GM23338 (cell line): ENCODE results near the gene VARS2. TPM values are rescaled to one million over a fixed set of nuclear protein-coding genes. Genes with fewer than 3 reads are reported as not detected.

Source experiments
- ATAC-seq: fragments of 200-7000 bp; cut with Tn5 transposase; 3 replicates; pipeline ENCODE4 v1.9.1; 2020
- DNase-seq: peaks from one replicate; pipeline ENCODE4 v3.0.0-alpha.2; 2015; ENCODE audit warnings: low spot score
- H2AFZ ChIP-seq: fragments of 200-600 bp; sonication (generic); 2 replicates; pipeline ENCODE4 v1.8.0; 2016; ENCODE audit warnings: antibody characterized with exemption, mild to moderate bottlenecking, moderate library complexity
- H3F3A ChIP-seq: fragments of 200-600 bp; sonication (generic); replicated peaks from 2 replicates; pipeline ENCODE4 v1.8.0; 2017; ENCODE audit warnings: antibody characterized with exemption, mixed run types, low read depth
- H3K27ac ChIP-seq: fragments of 200-600 bp; sonication (generic); 2 replicates; pipeline ENCODE4 v1.6.1; 2016; ENCODE audit warnings: low read depth
- H3K27me3 ChIP-seq: fragments of 200-600 bp; sonication (generic); 2 replicates; pipeline ENCODE4 v1.8.0; 2016; ENCODE audit warnings: mild to moderate bottlenecking, mixed run types, moderate library complexity; ENCODE audit not compliant: insufficient read depth
- H3K36me3 ChIP-seq: fragments of 200-600 bp; sonication (generic); 2 replicates; pipeline ENCODE4 v1.8.0; 2016; ENCODE audit warnings: mild to moderate bottlenecking; ENCODE audit not compliant: insufficient read depth
- H3K4me1 ChIP-seq: fragments of 200-600 bp; sonication (generic); 2 replicates; pipeline ENCODE4 v1.8.0; 2016; ENCODE audit warnings: mild to moderate bottlenecking, moderate library complexity; ENCODE audit not compliant: insufficient read depth
- H3K4me2 ChIP-seq: fragments of 200-600 bp; sonication (generic); 2 replicates; pipeline ENCODE4 v1.7.1; 2017; ENCODE audit warnings: mixed run types
- H3K4me3 ChIP-seq: fragments of 200-600 bp; sonication (generic); 2 replicates; pipeline ENCODE4 v1.6.1; 2016; ENCODE audit warnings: mixed run types
- H3K79me2 ChIP-seq: fragments of 200-600 bp; sonication (generic); replicated peaks from 2 replicates; pipeline ENCODE4 v1.8.0; 2017; ENCODE audit warnings: mild to moderate bottlenecking; ENCODE audit not compliant: insufficient read depth
- H3K9me2 ChIP-seq: fragments of 200-600 bp; sonication (generic); 2 replicates; pipeline ENCODE4 v1.8.0; 2017; ENCODE audit not compliant: insufficient read depth
- H4K20me1 ChIP-seq: fragments of 200-600 bp; sonication (generic); replicated peaks from 2 replicates; pipeline ENCODE4 v1.8.0; 2017; ENCODE audit warnings: mild to moderate bottlenecking; ENCODE audit not compliant: insufficient read depth
- H3K27ac Mint-ChIP-seq: 2 replicates; pipeline ENCODE4 v1.8.0; 2020; ENCODE audit warnings: inconsistent platforms, mild to moderate bottlenecking, moderate library complexity, mixed read lengths
- H3K27me3 Mint-ChIP-seq: 3 replicates; pipeline ENCODE4 v1.8.0; 2022; ENCODE audit warnings: low read depth, mild to moderate bottlenecking, moderate library complexity, mixed read lengths, inconsistent platforms; ENCODE audit not compliant: insufficient read depth, poor library complexity
- H3K36me3 Mint-ChIP-seq: 3 replicates; pipeline ENCODE4 v1.8.0; 2021; ENCODE audit warnings: low read depth, mild to moderate bottlenecking, inconsistent platforms, moderate library complexity, mixed read lengths
- H3K4me1 Mint-ChIP-seq: 3 replicates; pipeline ENCODE4 v1.8.0; 2020; ENCODE audit warnings: mild to moderate bottlenecking, inconsistent platforms, mixed read lengths
- H3K4me3 Mint-ChIP-seq: 3 replicates; pipeline ENCODE4 v1.8.0; 2021; ENCODE audit warnings: moderate library complexity, mild to moderate bottlenecking, inconsistent platforms, mixed read lengths
- H3K9me3 Mint-ChIP-seq: 3 replicates; pipeline ENCODE4 v1.8.0; 2020; ENCODE audit warnings: moderate library complexity, mild to moderate bottlenecking, inconsistent platforms, mixed read lengths
- CREB1 ChIP-seq: fragments of 250-450 bp; sonication (Bioruptor Pico); IDR thresholded peaks from 2 replicates; pipeline ENCODE4 v1.5.0; 2020; ENCODE audit warnings: low read depth, mild to moderate bottlenecking, moderate library complexity
- CTCF ChIP-seq, 2 experiments: fragments of 200-600 bp in 1 of 2; sonication (generic) in 1 of 2; conservative IDR thresholded peaks; 2 replicates each; pipeline versions ENCODE4 v1.5.1 to v1.6.1; 2016 to 2017; ENCODE audit warnings: antibody characterized with exemption in 2 of 2, low read depth in 2 of 2, mild to moderate bottlenecking in 2 of 2, moderate library complexity in 1 of 2
- EZH2 ChIP-seq: fragments of 200-600 bp; sonication (generic); IDR thresholded peaks from one replicate; pipeline ENCODE4 v1.8.0; 2017; ENCODE audit warnings: antibody characterized with exemption, mild to moderate bottlenecking, low read depth; ENCODE audit not compliant: unreplicated experiment
- EZH2phosphoT487 ChIP-seq: fragments of 200-600 bp; sonication (generic); IDR thresholded peaks from one replicate; pipeline ENCODE4 v1.8.1; 2018; ENCODE audit warnings: antibody characterized with exemption; ENCODE audit not compliant: unreplicated experiment
- JUNB ChIP-seq: IDR thresholded peaks from one replicate; pipeline ENCODE4 v1.6.1; 2016; ENCODE audit warnings: antibody characterized with exemption; ENCODE audit not compliant: unreplicated experiment
- NANOG ChIP-seq: IDR thresholded peaks from 2 replicates; pipeline ENCODE4 v1.6.1; 2016; ENCODE audit warnings: antibody characterized with exemption, borderline replicate concordance
- POLR2AphosphoS5 ChIP-seq: IDR thresholded peaks from 2 replicates; pipeline ENCODE4 v1.6.1; 2016; ENCODE audit warnings: antibody characterized with exemption, low read depth
- REST ChIP-seq: IDR thresholded peaks from one replicate; pipeline ENCODE4 v1.6.1; 2018; ENCODE audit warnings: antibody characterized with exemption; ENCODE audit not compliant: unreplicated experiment
- STAT1 ChIP-seq: IDR thresholded peaks from one replicate; pipeline ENCODE4 v1.6.1; 2016; ENCODE audit warnings: antibody characterized with exemption; ENCODE audit not compliant: unreplicated experiment
- ZNF114 ChIP-seq: fragments of 250-450 bp; sonication (Bioruptor Pico); IDR thresholded peaks from 2 replicates; pipeline ENCODE4 v1.5.0; 2020; ENCODE audit warnings: mild to moderate bottlenecking, moderate library complexity
- ZNF331 ChIP-seq: fragments of 250-450 bp; sonication (Bioruptor Pico); IDR thresholded peaks from 2 replicates; pipeline ENCODE4 v1.5.0; 2020; ENCODE audit warnings: low read depth, mild to moderate bottlenecking, moderate library complexity
- polyA plus RNA-seq: library from polyadenylated mRNA; unstranded; fragments of >200 nt; fragmentation: Nextera tagmentation; extraction: Ambion mirVana; gene quantifications from 2 replicates; pipeline ENCODE4 v1.2.1, GENCODE V29; 2016
- total RNA-seq: library from RNA; depleted of rRNA; stranded (reverse); fragments of >200 nt; shearing (Covaris generic); gene quantifications from 2 replicates; pipeline ENCODE4 v1.2.3, GENCODE V29; 2014

The VARS2 gene
- total and polyA plus RNA-seq, 2 experiments from 2014 or later, result 13.7 to 36.4 TPM

GRCh38 chr6:30931272-30931671, 17.2 kb downstream of the VARS2 start (continued):
- TF ChIP-seq CTCF (conservative IDR thresholded peaks at IDR 0.05; ENCODE audit: low read depth in 2 of 2) (no peak), EZH2phosphoT487 (no peak), EZH2 (no peak), POLR2AphosphoS5 (no peak), ZNF331 (CRISPR knock-in tag) (no peak), ZNF114 (CRISPR knock-in tag) (no peak), JUNB (no peak), STAT1 (no peak), NANOG (no peak)

- ATAC-seq (no peak), DNase-seq (no peak)
- Histone ChIP-seq H3K4me2 (no peak within 1 kb of the TSS), H3K27me3 (no peaks in the 10 kb centered on the region), H3K79me2 (no peaks in the 10 kb centered on the region), H3K4me1 (no peaks in the 10 kb centered on the region; the same call in 1 of the 2 replicates), H3K9me2 (no peaks in the 10 kb centered on the region), H3K4me3 (no peak within 1 kb of the TSS), H2AFZ (no peak within 1 kb of the TSS), H3K27ac (no peak within 1 kb of the TSS), H3K36me3 (no peaks in the 10 kb centered on the region), H3F3A (no peaks in the 10 kb centered on the region), H4K20me1 (no peaks in the 10 kb centered on the region)
- Mint-ChIP-seq H3K27me3 (peaks cover 10% of the 10 kb centered on the region), H3K27ac (no peak within 1 kb of the TSS), H3K36me3 (peaks cover 21% of the 10 kb centered on the region), H3K4me1 (peaks cover 10% of the 10 kb centered on the region), H3K9me3 (peaks cover 14% of the 10 kb centered on the region), H3K4me3 (no peak within 1 kb of the TSS)
- TF ChIP-seq CREB1 (CRISPR knock-in tag) (no peak), REST (no peak), ZNF331 (CRISPR knock-in tag) (no peak)
Measured at GRCh38 chr6:30931969-30932645, 18.1 kb downstream of the VARS2 start, which contains the start of gene SFTA2. TSS of gene SFTA2 (minus strand) at chr6:30932170. CDS start at chr6:30932096, 74 bp downstream.
